Peyer's patch (tissue), 4 donors: ENCODE data around the gene DNHD1.
A peak's percentile ranks its signal among the peaks of the same experiment; 100 is the strongest.

Experiments used
- POLR2A ChIP-seq, 2 donors: fragments of 450-650 bp; IDR thresholded peaks; one replicate each; pipeline ENCODE4 v1.5.1; 2017; ENCODE audit warnings: antibody characterized with exemption in 2 of 2, mild to moderate bottlenecking in 2 of 2, moderate library complexity in 2 of 2
- TF ChIP-seq, protein P1 (sequence below), 6 experiments: fragments of 450-650 bp in 4 of 6; fragments of 200-600 bp in 2 of 6; sonication (generic) in 1 of 6; IDR thresholded peaks; one replicate each; pipeline ENCODE4 v1.5.1; 2017 to 2019; ENCODE audit warnings: antibody characterized with exemption in 6 of 6, mild to moderate bottlenecking in 3 of 6, moderate library complexity in 1 of 6

DNA sequence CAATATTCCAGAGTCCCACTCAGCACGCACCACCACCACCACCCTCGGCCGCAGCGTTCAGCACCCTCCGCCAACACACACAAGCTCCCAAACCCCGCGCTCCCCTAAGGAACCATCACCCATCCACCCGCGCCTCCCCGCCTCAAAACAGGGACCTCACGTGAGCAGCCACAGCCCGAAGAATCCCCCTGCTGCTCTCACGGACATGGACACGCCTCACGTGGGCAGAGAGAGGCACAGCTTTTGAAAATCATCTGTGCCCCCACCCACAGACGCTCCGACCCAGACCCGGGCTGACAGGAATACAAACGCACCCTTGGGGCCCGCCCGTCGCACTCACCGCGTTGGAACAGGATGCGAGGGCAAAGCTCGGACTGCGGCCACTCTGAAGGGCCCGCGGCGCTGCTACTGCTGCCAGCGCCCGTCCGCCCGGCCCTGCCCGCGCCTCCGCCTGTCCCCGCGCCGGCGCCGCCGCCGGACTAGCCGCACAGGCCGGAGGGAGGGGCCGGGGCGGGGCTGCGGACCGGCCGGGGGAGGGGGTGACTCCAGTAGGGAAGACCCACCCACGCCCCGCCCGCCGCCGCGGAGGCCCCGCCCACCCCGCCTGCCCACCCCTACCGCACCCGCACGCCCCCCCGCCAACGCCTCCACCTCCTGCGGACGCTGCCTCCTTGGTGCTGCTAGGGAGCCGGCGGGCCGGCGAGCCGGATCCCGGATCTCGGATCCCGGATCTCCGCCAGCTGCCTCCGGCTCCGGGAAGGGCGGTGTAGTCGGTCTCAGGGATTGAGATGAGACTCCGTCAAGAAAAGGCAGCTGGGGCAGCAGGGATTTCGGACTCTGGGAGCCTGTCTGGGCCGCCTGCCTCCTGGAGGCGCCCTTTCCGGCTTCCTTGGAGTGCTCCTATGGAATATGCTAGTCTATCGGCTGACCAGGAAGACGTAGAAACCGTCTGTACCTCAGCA, 23.3 kb upstream of the DNHD1 start, which contains the start of gene TRIM3:
- TF ChIP-seq, protein P1, sequence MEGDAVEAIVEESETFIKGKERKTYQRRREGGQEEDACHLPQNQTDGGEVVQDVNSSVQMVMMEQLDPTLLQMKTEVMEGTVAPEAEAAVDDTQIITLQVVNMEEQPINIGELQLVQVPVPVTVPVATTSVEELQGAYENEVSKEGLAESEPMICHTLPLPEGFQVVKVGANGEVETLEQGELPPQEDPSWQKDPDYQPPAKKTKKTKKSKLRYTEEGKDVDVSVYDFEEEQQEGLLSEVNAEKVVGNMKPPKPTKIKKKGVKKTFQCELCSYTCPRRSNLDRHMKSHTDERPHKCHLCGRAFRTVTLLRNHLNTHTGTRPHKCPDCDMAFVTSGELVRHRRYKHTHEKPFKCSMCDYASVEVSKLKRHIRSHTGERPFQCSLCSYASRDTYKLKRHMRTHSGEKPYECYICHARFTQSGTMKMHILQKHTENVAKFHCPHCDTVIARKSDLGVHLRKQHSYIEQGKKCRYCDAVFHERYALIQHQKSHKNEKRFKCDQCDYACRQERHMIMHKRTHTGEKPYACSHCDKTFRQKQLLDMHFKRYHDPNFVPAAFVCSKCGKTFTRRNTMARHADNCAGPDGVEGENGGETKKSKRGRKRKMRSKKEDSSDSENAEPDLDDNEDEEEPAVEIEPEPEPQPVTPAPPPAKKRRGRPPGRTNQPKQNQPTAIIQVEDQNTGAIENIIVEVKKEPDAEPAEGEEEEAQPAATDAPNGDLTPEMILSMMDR (IDR thresholded peaks at IDR 0.05): peak in 3 of 6 experiments; percentile 18 to 30 (median 21)
- TF ChIP-seq POLR2A (IDR thresholded peaks at IDR 0.05): peak; percentile 78 to 89
